ENCODE results near the gene MMRN2. TPM values are rescaled to one million over a fixed set of nuclear protein-coding genes. Genes with fewer than 3 reads are reported as not detected.

Gene MMRN2
- total RNA-seq, 4 donors from 2014 or later = 23.1 to 77.6 (median 40.7) TPM

GRCh38 chr10:86962136-86962980, 4.9 kb upstream of the MMRN2 start:
- Histone ChIP-seq H3K27me3 (no peaks in the 10 kb centered on the region), H3K4me3 (no peak overlapping the region), H3K9me3 (no peaks in the 10 kb centered on the region), H3K4me1 (peaks cover 83% of the 10 kb centered on the region), H3K27ac (no peak overlapping the region), H3K36me3 (no peaks in the 10 kb centered on the region)
- peak; percentile 52 to 61 for DNase-seq (ENCODE audit: low spot score in 2 of 2)
- TF ChIP-seq EP300 (IDR thresholded peaks at IDR 0.05) (no peak), POLR2A (IDR thresholded peaks at IDR 0.05) (no peak), POLR2AphosphoS5 (IDR thresholded peaks at IDR 0.05) (no peak), CTCF (IDR thresholded peaks at IDR 0.05) (no peak)
- WGBS = no CpG with 5 or more reads among the region's 7 CpGs

GRCh38 chr10:86961481-86962091, 4.2 kb upstream of the MMRN2 start:
- 95% methylated on average over 4 of the region's 12 CpGs for WGBS
- no peaks in the 10 kb centered on the region for H3K9me3 ChIP-seq
- no peak overlapping the region for H3K27ac ChIP-seq
- TF ChIP-seq POLR2A (IDR thresholded peaks at IDR 0.05) (no peak), CTCF (IDR thresholded peaks at IDR 0.05) (no peak), POLR2AphosphoS5 (IDR thresholded peaks at IDR 0.05) (no peak), EP300 (IDR thresholded peaks at IDR 0.05) (no peak)
- H3K36me3 ChIP-seq = no peaks in the 10 kb centered on the region
- no peaks in the 10 kb centered on the region for H3K27me3 ChIP-seq
- H3K4me3 ChIP-seq = no peak overlapping the region
- peak; percentile 62 to 75 for DNase-seq (ENCODE audit: low spot score in 2 of 2)
- peaks cover 76% of the 10 kb centered on the region for H3K4me1 ChIP-seq

- Histone ChIP-seq H3K4me1 (peaks cover 76% of the 10 kb centered on the region), H3K27ac (no peak overlapping the region)
- no peak for TF ChIP-seq CTCF (IDR thresholded peaks at IDR 0.05)
- no peak for TF ChIP-seq POLR2AphosphoS5 (IDR thresholded peaks at IDR 0.05)
- TF ChIP-seq EP300 (IDR thresholded peaks at IDR 0.05) = no peak
- TF ChIP-seq POLR2A (IDR thresholded peaks at IDR 0.05) = no peak
These were observed 3.5 kb upstream of the MMRN2 start for GRCh38 chr10:86960863-86961434.

GRCh38 chr10:86960003-86960862, 2.8 kb upstream of the MMRN2 start:
- Histone ChIP-seq H3K27ac (peak overlapping the region; percentile 63), H3K9me3 (no peaks in the 10 kb centered on the region), H3K36me3 (no peaks in the 10 kb centered on the region), H3K4me3 (peak overlapping the region; percentile 31), H3K4me1 (peaks cover 77% of the 10 kb centered on the region), H3K27me3 (no peaks in the 10 kb centered on the region)
- no peak for TF ChIP-seq POLR2A (IDR thresholded peaks at IDR 0.05)
- peak; percentile 91 to 95 for TF ChIP-seq CTCF (IDR thresholded peaks at IDR 0.05)
- peak in 1 of 3 donors; percentile 24 for TF ChIP-seq POLR2AphosphoS5 (IDR thresholded peaks at IDR 0.05)
- peak; percentile 69 to 77 for DNase-seq (ENCODE audit: low spot score in 2 of 2)
- WGBS = 57% methylated on average over 5 of the region's 37 CpGs

More at GRCh38 chr10:86960863-86961434, 3.5 kb upstream of the MMRN2 start:
- WGBS = 75% methylated on average over 6 of the region's 9 CpGs
- Histone ChIP-seq H3K4me3 (no peak overlapping the region), H3K9me3 (no peaks in the 10 kb centered on the region), H3K27me3 (no peaks in the 10 kb centered on the region), H3K36me3 (no peaks in the 10 kb centered on the region)
- peak; percentile 60 to 62 for DNase-seq (ENCODE audit: low spot score in 2 of 2)
